ENCODE data around the gene DDX56. TPM values are rescaled to one million over a fixed set of nuclear protein-coding genes. Genes with fewer than 3 reads are reported as not detected.

DDX56 gene
- total and polyA plus RNA-seq, 2 experiments from 2014 or later = 62.1 to 65.2 TPM

- peak; percentile 41 to 75 for DNase-seq (ENCODE audit: low read depth in 1 of 2, low spot score in 1 of 2)
- H3K4me1 ChIP-seq (ENCODE audit: low read depth) = no peaks in the 10 kb centered on the region
- no peaks in the 10 kb centered on the region for H3K36me3 ChIP-seq
- TF ChIP-seq CTCF (IDR thresholded peaks at IDR 0.05; ENCODE audit: low read depth, low read length) = peak; percentile 65
- no peaks in the 10 kb centered on the region for H3K9me3 ChIP-seq (ENCODE audit: low read depth)
- H3K27me3 ChIP-seq = no peaks in the 10 kb centered on the region
- no peak overlapping the region for H3K4me3 ChIP-seq
- H3K27ac ChIP-seq = no peak overlapping the region
Observed at GRCh38 chr7:44587843-44588711, 14.4 kb upstream of the DDX56 start.

GRCh38 chr7:44583146-44583865, 9.6 kb upstream of the DDX56 start:
- peaks cover 17% of the 10 kb centered on the region for H3K36me3 ChIP-seq
- H3K4me1 ChIP-seq (ENCODE audit: low read depth) = peaks cover 6% of the 10 kb centered on the region
- no peaks in the 10 kb centered on the region for H3K27me3 ChIP-seq
- no peaks in the 10 kb centered on the region for H3K9me3 ChIP-seq (ENCODE audit: low read depth)
- peak overlapping the region; percentile 38 for H3K4me3 ChIP-seq
- peak overlapping the region; percentile 95 for H3K27ac ChIP-seq
- TF ChIP-seq CTCF (IDR thresholded peaks at IDR 0.05; ENCODE audit: low read depth, low read length) = no peak
- no peak for DNase-seq (ENCODE audit: low read depth in 1 of 2, low spot score in 1 of 2)

GRCh38 chr7:44581879-44582603, 8.3 kb upstream of the DDX56 start, which contains the start of gene TMED4:
Gene TMED4 (minus strand): TSS chr7:44582231. CDS start chr7:44582206, 25 bp downstream.
- Histone ChIP-seq H3K4me1 (ENCODE audit: low read depth) (peaks cover 6% of the 10 kb centered on the region), H3K4me3 (peak within 1 kb of the TSS; percentile 55), H3K9me3 (ENCODE audit: low read depth) (no peaks in the 10 kb centered on the region), H3K36me3 (peaks cover 21% of the 10 kb centered on the region), H3K27ac (peak within 1 kb of the TSS; percentile 95), H3K27me3 (no peaks in the 10 kb centered on the region)
- peak; percentile 99 for DNase-seq (ENCODE audit: low read depth in 1 of 2, low spot score in 1 of 2)
- no peak for TF ChIP-seq CTCF (IDR thresholded peaks at IDR 0.05; ENCODE audit: low read depth, low read length)

- H3K27me3 ChIP-seq = no peaks in the 10 kb centered on the region
- peak overlapping the region; percentile 88 for H3K27ac ChIP-seq
- peaks cover 22% of the 10 kb centered on the region for H3K36me3 ChIP-seq
- peak overlapping the region; percentile 55 for H3K4me3 ChIP-seq
- H3K9me3 ChIP-seq (ENCODE audit: low read depth) = no peaks in the 10 kb centered on the region
- H3K4me1 ChIP-seq (ENCODE audit: low read depth) = peaks cover 6% of the 10 kb centered on the region
- TF ChIP-seq CTCF (IDR thresholded peaks at IDR 0.05; ENCODE audit: low read depth, low read length) = no peak
- DNase-seq (ENCODE audit: low read depth in 1 of 2, low spot score in 1 of 2) = peak in 1 of 2 donors; percentile 14
Observed at GRCh38 chr7:44580945-44581878, 7.5 kb upstream of the DDX56 start.

All from cardiac muscle cell (in vitro differentiated cells and primary cell).